GM18873 (cell line): ENCODE data around the gene LRCH2.

Experiments
- ATAC-seq: cut with Tn5 transposase; IDR thresholded peaks from one replicate; pipeline ENCODE4 v1.9.1; 2021; ENCODE audit warnings: mild to moderate bottlenecking, moderate library complexity, moderate number of reproducible peaks; ENCODE audit not compliant: unreplicated experiment, low FRiP score

LRCH2 gene

GRCh38 chrX:115068896-115069295 is 165.0 kb downstream of the LRCH2 start:
- no peak for ATAC-seq

GRCh38 chrX:115067812-115068211 is 166.1 kb downstream of the LRCH2 start:
- no peak for ATAC-seq

- ATAC-seq = no peak
Observed at GRCh38 chrX:115065304-115065703, 168.6 kb downstream of the LRCH2 start.
